NCI-H345 (cell line): ENCODE measurements around the gene CNOT6.
"Not testable (repeated sequence)": the region's sequence is repeated elsewhere in the genome, so short reads cannot be mapped to it uniquely, and the experiment has no call there.

ENCODE experiments used
- DNase-seq: peaks from one replicate; lab custom pipeline; 2025; lab: John Stamatoyannopoulos, UW

Gene CNOT6

GRCh38 chr5:180471866-180472265, 22.3 kb upstream of the CNOT6 start:
- no peak for DNase-seq

GRCh38 chr5:180472269-180472668, 21.9 kb upstream of the CNOT6 start:
- DNase-seq: no peak

- DNase-seq: not testable (repeated sequence)
Observed at GRCh38 chr5:180473386-180473785, 20.8 kb upstream of the CNOT6 start.

- no peak for DNase-seq
Observed at GRCh38 chr5:180474569-180474968, 19.6 kb upstream of the CNOT6 start.

- DNase-seq: not testable (repeated sequence)
Observed at GRCh38 chr5:180475969-180476524, 18.1 kb upstream of the CNOT6 start.

GRCh38 chr5:180484813-180485212, 9.4 kb upstream of the CNOT6 start:
- no peak for DNase-seq

GRCh38 chr5:180486636-180487149, 7.5 kb upstream of the CNOT6 start:
- DNase-seq: no peak

- no peak for DNase-seq
Observed at GRCh38 chr5:180487556-180487955, 6.6 kb upstream of the CNOT6 start.

- no peak for DNase-seq
Observed at GRCh38 chr5:180491496-180491895, 2.7 kb upstream of the CNOT6 start.

GRCh38 chr5:180492226-180492903, 1.8 kb upstream of the CNOT6 start:
- DNase-seq: no peak

GRCh38 chr5:180494510-180495181, 467 bp downstream of the CNOT6 start:
- peak; percentile 57 for DNase-seq

- no peak for DNase-seq
Observed at GRCh38 chr5:180495292-180495691, 1.1 kb downstream of the CNOT6 start.

GRCh38 chr5:180495991-180496741, 2.0 kb downstream of the CNOT6 start:
- no peak for DNase-seq

GRCh38 chr5:180496806-180497205, 2.6 kb downstream of the CNOT6 start:
- not testable (repeated sequence) for DNase-seq

- DNase-seq: not testable (repeated sequence)
Observed at GRCh38 chr5:180497865-180498264, 3.7 kb downstream of the CNOT6 start.

GRCh38 chr5:180498378-180498777, 4.2 kb downstream of the CNOT6 start:
- DNase-seq: no peak

GRCh38 chr5:180499684-180500083, 5.5 kb downstream of the CNOT6 start:
- DNase-seq: no peak

GRCh38 chr5:180500300-180500699, 6.1 kb downstream of the CNOT6 start:
- not testable (repeated sequence) for DNase-seq

GRCh38 chr5:180507661-180508060, 13.5 kb downstream of the CNOT6 start:
- DNase-seq: no peak

- DNase-seq: no peak
Observed at GRCh38 chr5:180515294-180515693, 21.1 kb downstream of the CNOT6 start.

GRCh38 chr5:180515974-180516373, 21.8 kb downstream of the CNOT6 start:
- DNase-seq: not testable (repeated sequence)

- no peak for DNase-seq
Observed at GRCh38 chr5:180516440-180516839, 22.3 kb downstream of the CNOT6 start.
